Measurements from ENCODE around the gene KLHL29.

Gene KLHL29

DNA sequence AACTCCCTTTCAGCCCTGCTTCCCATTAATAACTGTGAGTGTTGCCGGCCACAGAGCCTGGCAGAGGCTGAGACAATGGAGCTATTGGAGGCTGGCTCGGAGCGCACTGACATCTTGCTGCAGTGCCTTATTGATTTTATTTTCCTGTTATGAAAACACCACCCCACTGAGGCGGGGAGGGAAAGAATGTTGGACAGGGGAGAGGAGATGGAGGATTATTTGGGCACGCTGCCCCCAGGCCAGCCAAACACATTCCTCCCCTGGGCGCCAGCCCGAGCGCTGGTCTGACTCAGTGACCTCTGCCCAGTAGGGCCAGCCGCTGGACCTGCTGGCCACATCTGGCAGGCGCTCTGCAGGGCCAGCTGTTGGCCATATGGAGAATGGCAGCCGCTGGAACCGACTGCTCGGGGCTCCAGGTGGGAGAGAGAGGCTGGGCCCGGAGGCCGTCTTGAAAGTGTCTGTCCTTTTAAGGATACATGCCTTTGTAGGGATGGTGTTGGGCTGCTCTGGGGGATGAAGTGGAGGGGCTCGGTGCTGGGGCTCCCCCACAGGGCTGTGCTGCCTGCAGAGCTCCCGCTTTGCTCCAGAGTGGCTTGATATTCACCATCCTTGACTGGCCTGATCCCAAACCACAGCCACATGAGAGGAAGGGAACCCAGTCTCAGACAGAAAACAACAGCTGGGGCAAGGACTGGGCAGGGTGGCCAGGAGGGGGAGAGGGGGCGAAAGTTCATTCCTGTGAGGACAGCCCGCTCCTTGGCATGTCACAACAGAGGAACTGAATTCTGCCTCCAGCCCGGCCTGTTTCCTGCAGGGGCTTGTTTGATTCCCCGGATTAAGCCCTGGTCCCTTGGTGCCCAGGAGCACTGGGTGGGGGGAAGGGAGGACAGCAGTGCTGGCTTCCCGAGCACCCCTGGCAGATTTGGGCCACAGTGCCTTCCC lies 179.0 kb downstream of the KLHL29 start:
- in situ Hi-C loops (cut with MboI; ENCODE audit: low sequenced_read_pairs) = no loop called here

DNA sequence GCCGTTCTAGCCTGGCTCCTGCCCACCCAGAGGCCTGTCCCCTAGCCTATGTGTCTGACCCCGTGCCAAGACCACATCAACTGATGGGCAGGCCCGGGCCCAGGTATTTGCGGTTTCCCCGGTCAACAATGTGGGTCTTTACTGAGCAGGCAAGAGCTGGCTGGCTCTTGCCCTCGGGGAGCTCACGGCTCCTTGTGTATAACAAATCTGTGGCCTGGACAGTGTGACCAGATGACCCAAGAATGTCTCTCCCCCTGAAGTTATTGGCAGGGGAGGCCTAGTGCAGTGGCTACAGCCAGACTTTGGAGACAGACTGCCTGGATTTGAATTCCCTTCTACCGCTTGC lies 179.6 kb downstream of the KLHL29 start:
- in situ Hi-C loops (cut with MboI; ENCODE audit: low sequenced_read_pairs) = no loop called here

DNA sequence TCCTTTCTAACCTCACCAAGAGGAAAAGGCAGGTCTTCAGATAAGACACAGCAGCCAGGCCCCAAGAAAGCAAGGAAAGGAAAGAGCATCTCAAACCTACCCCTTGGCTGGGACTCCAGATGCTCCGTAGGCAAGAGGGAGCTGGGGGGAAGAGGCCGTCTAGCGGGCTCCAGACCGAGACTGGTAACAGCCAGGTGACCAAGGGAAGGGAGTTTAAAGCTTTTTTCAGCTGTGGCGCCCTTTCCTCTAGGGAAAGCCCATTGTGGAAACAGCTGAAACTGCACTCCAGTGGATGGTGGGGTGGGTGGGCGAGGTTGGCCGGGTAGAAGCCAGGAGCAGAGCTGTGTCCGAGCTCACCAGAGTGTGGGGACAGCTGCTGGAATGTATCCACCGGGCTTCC lies 180.4 kb downstream of the KLHL29 start:
- in situ Hi-C loops (cut with MboI; ENCODE audit: low sequenced_read_pairs) = no loop called here

DNA sequence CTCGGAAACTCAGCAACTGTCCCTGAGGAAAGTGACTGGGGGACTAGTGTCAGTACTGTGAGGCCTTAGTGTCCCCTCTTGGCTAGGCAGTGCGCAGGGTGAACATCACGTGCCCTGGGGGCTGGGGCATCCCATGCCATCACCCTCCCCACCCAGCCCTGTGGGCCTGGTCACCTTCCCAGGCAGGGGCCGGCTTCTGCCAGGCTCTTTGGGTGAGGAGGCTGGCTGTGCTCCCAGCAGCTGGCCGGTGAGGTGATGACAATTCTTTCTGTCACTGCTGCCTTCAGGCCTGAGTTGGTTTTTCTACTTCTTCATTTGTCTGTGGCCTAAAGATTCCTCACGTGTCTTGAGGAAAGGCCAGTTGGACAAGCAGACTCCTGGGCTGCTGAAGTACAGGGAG lies 180.8 kb downstream of the KLHL29 start:
- in situ Hi-C loops (cut with MboI; ENCODE audit: low sequenced_read_pairs) = no loop called here

DNA sequence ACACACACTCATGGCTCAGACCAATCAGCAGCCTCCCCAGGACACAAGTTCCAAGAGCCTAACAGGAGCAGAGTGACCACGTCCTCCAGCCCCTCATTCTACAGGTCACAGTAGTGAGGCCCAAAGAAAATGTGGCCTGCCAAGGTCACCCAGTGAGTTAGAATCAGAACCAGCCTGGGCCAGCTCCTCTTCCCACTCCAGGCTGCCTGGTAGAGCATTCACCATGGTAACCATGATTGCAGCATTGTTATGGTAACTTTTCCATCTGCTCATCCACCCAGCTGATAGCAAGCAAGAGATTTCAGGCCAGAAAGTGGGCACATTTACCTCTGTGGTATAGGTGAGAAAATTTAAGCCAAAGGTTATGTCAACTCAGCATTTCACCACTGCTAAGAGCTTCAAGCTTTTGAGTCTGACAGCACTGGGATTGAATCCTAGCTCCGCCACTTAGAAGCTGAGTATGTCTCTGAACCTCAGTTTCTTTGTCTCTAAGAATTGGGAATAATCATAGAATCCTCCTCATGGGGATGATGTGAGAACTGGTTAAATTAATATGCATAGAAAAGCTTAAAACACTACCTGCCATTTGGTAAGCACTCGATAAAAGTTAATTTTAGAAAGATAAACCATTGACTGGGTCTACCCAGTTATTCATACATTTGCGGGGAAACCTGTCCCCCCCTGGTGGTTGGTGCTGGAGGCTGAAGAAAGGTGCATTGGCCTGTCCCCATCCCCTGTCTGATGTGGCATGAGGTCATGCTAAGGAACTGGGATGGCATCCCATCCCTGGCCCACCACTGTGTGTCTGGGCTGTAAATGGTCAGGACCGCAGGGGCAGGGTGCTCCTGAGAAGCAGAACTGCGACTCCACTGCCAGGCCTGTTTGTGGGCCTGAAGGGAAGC lies 181.5 kb downstream of the KLHL29 start:
- in situ Hi-C loops (cut with MboI; ENCODE audit: low sequenced_read_pairs) = no loop called here

DNA sequence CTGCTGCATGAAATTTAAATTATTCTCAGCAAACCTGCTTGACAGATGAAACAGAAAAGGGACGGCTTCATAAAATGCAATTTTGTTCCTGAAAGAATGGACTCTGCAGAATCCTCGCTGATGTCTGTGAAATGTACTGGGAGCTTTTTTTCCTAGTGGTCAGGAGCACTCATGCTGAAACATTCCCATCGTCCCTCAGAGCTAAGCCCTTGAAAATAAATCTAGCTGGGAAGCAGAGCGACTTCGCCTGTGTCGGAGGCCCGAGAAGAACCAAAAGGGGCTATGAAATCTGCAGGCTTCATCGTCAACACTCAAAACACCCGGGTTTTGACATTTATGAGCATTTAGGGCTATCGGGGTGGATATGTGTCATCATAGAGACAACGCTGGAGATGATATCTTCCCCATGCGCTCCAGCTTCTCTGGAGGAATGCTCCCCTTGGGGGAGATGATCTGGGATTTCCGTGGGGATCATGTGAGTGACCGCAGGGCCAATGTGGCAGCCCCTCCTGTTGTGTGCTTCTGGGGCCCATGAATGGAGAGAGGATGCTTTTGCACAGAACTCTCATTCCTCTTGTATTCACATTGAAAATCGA lies 182.3 kb downstream of the KLHL29 start:
- in situ Hi-C loops (cut with MboI; ENCODE audit: low sequenced_read_pairs) = no loop called here

DNA sequence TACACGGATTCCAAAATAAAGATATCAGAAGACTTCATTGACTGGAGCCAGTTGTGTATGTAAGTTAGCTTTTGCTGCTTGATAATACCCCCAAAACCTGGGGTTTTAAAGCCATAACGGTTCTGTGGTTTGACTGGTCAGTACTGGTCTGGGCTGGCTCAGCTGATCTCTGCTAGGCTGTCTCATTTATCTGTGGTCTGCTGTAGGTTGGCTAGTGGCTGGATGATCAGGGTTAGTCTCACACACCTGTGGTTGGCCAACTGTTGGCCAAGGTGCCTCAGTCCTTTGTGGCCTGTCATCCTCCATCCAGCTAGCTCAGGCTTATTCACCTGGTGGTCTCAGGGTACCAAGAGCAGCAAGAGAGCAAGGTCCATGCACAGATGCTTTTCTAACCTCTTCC lies 183.2 kb downstream of the KLHL29 start:
- in situ Hi-C loops (cut with MboI; ENCODE audit: low sequenced_read_pairs) = no loop called here

DNA sequence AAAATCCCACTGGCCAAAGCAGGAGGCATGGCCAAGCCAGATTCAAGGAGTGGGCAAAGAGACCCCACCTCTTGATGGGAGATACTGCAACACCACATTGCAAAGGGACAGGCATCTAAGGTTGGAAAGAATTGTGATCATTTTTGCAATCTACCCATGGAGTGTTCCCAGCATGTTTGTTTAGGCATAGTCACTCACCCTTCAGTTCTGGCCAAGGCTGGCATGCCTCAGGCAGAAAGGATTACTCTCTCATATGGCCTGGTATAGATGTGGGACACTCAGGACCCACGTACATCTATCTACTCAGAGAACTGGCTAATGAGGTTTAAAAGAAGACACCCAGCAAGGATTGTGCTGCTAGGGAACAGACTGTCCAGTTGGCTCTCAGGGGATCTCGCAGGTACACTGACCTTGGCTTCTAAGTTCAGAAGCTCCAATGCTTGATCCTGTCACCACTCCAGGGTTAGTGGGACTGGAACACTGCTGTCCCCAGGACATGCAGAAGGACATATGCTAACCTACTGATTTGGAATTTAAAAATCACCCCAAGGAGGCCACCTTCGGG lies 183.7 kb downstream of the KLHL29 start:
- in situ Hi-C loops (cut with MboI; ENCODE audit: low sequenced_read_pairs) = no loop called here

DNA sequence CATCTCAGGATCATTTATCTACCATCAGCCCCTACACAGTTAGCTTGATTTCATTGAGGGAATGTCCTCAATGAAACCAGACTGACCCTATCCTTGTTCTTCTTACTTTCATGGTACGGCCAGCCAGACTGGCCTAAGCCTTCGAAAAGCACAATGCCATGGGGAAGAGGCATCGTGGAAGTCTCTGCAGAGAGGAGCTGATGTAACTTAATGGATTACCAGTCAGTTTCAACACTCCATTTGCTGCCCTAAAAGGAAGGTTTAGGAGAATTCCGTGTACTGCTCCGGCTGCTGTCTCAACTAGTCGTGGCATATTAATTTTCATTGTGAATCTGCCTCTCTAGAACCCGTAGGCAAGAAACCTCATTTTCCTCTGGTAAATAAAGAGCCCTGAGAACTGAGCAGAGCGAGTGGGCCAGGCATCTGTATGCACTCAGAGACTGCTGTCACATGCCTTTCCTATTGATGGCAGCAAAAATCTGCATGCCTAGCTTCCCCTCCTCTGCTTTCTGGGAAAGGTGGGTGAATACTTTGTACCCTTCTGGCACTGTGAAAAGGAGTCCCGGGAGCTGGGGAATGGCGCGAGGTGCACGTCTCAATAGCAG lies 184.9 kb downstream of the KLHL29 start:
- in situ Hi-C loops (cut with MboI; ENCODE audit: low sequenced_read_pairs) = no loop called here

DNA sequence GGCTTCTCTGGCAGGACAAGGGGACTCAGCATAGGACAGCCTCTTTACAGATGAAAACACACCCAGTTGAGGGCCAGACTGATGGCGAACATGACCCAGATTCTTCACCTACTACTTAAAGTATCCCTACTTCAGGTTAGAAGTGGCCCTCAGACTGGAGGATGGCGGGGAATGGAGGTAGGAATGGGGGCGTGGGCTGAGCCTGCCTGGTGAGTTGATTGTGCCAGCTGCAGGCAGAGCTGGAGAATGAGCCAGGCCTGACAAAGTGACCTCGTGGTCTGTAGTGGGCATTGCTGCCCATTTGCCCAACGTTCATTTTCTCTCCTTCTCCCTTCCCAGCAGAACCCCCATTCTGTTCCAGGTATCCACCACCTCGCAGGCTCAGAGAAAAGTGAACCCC lies 186.1 kb downstream of the KLHL29 start:
- in situ Hi-C loops (cut with MboI; ENCODE audit: low sequenced_read_pairs) = no loop called here

DNA sequence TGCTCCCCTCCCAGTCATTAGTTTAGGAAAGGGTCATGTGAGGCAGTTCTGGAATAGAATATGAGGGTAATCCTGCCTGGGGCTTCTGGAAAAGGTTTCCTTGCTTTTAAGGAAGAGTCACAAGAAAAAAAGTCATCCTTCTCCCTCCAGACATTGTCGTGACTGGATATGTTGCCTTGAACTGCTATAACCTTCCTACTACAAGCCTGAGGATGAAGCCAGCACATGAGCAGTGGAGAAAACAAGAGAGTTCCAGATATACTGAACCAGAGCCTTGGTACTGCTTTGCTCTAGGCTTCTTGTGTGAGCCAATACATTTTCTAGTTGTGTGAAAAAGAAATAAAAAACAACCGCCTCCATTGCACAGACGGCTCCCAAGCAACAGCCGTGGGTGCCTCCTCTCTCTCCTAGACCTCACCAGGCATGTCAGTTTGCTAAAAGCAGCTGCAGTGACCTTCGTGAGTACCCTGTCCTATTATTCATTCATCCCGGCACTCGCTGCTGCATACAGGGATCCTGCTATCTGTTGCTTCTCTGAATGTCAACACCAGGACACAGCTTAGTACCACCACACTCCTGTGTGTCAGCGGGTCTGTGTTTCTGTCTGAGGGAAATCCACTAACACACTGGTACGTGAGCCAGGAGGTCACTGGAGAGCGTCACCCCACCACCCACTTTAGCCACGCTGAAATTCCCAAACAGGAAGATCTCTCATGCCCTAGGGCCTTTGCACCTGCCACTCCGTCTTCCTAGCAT lies 186.7 kb downstream of the KLHL29 start:
- in situ Hi-C loops (cut with MboI; ENCODE audit: low sequenced_read_pairs) = no loop called here

DNA sequence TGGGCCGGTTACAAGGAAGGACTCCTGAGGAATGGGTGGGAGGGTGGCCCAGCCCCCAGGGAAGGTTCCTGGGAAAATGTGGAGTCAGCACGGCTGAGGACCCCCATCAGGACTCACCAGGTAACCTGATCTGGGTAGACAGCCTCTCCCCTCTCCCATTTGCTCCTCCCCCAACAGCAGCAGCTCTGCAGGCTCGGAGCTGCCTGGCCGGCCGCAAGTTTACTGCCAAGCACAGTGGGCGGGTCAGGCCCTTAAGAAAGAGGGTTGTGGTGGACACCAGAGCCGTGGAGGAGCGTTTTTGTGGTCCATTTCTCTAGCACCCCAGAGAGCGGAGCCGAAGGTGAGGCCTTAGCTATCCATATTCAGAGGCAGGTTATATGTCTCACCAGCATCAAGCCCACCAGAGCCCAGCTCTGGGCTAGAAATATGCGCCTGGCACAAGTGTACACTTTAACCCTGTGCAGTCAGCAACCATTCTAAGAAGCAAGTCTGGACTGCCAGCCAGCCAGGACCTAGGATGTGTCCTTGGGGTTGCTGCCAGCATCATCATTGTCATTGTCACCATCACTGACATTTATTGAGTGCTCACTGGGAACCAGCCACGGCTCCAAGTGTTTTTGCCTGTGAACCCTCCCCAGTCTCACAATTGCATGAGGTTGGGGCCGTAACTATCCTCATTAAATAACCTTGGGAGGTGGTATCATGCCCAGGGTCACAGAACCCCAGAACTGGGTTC lies 190.1 kb downstream of the KLHL29 start:
- in situ Hi-C loops (cut with MboI; ENCODE audit: low sequenced_read_pairs) = no loop called here

DNA sequence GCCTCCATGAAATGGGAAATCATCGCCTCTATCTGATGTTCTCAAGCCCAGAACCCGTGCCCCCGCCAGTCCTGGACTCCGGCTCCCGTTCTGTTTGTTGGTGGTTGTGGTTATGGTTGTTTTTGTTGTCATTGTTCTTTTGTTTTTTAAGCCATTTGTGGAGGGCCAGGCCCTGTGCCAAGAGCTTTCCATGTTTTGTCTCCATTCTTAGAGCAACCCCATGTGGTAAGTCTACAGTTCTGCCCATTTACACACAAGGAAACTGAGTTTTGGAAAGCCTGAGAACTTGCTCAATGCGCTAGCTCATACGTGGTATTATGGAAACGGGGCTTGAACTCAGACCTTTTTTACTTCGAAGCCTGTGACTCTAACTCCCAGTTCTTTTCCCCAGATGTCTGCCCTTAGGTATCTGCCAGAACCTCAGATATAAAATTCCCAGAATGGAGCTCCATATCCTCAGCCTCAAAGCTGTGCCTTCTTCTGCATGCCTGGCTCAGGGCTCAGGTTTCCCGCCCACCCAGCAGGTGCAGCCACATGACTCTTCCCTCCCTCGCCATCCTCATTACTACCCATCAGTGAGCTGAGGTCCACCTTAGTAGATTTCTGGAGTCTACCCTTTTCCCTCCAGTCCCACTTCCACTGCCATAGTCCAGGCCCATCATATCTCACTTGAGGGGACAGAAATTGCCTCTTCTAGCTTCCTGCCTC lies 194.1 kb downstream of the KLHL29 start:
- in situ Hi-C loops (cut with MboI; ENCODE audit: low sequenced_read_pairs) = no loop called here

DNA sequence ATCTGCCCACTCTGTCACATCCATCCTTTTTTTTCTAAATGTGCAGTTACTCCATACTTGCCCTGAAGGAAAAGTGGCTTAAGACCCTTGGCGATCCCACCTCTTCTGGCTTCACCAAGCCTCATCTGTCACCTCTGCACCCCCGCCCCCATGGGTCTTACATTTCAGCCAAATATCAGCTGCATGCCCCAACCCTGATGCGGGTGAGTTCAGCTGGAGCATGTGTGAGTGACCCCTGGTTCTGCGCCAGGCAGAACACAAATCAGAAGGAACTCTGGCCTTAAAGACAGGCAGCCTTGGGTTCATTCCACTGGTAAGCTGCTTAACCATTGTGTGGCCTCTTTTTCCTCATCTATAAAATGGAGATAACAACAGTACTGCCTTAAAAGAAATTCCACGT lies 194.7 kb downstream of the KLHL29 start:
- in situ Hi-C loops (cut with MboI; ENCODE audit: low sequenced_read_pairs) = no loop called here

DNA sequence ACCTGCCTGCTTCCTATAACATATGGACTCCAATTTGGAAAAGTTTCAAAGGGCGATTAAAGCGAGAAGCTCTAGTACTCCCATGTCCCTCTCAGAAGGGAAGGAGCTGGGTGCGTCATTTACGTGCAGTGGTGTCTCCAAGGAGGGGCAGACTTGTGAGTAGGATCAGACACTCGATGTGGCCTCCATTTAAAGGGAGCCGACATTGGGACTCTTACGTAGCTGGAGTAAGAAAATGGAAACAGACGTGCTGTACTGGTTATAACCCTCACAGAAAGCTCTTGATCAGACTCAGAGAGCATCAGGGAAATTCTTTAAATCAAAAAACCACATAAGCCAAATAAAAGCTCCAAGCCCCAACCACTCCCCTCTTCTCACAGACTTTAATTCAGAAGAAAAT lies 198.5 kb downstream of the KLHL29 start:
- in situ Hi-C loops (cut with MboI; ENCODE audit: low sequenced_read_pairs) = no loop called here

DNA sequence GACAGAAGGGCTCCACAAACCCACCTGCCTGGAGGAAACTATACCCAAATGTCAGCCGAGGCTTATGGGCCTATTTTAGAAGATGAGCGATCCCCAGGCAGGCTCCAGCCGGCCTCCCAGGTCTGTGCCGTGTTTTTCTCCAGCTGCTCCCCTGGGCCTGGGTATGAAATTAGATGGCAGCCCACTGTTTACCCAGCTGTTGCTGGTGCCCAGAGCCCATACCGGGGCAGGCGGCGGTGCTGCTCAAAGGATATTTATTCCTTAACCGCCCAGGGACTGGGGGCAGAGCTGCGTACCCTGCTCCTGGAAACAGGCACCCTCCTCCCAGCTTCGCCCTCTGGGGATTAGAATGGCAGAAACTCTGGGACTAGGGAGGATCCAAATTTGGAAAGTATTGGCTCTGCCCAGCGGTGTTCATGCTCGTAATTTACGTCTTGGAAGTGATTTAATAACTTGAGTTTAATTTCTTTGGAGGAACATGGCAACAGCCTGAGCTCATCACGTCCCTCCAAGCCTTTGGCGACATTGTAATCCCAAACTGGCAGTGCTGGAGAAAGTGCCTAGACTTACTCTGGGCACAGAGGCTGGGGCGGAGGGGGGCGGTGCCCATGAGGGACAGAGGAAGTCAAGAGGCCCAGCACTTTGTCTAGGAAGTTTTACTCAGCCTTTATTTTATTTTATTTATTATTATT lies 199.2 kb downstream of the KLHL29 start:
- in situ Hi-C loops (cut with MboI; ENCODE audit: low sequenced_read_pairs) = no loop called here

DNA sequence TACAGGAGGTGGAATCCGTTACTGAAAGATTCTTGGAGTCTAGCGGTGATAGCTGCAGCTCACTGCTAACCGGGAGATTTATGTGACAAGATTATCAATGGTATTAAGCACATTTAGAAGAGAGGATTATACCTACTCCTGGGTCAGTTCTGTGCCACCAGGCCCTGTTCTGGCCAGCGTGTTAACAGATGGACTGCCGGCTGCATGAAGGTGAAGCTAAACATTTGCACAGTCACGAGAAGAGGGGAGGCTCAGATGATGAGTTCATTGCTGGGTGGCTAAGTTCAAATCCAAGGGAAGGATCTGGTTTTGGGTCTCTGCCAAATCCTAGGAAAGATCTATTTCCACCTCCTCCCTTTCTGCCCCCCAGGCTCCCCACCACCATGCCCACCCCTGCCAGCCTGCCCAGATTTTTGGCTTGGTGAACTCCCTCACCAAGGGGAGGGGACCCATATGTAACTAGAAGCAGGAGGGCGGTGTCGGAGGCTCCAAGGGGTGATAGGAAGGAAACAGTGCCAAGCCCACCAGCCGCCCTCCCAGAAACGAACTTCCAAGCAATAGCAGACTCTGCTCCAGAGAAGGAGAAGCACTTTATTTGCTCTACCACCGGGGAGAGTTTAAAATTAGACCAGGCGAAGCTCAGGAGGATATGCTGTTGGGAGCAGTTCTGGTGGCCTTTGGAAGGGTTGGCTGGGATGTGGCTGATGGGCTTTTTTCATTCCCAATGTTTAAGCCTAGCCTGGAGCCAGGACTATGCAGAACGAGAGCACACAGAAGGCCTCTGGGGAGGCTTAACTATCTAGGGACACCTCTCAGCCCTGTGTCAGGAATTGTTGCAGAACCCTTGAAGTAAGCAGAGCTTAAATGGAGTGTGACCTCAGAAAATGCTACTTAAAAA lies 200.5 kb downstream of the KLHL29 start:
- in situ Hi-C loops (cut with MboI; ENCODE audit: low sequenced_read_pairs) = no loop called here
